HepG2 (cell line): ENCODE measurements around the gene PPFIA2. TPM values are rescaled to one million over a fixed set of nuclear protein-coding genes. Genes with fewer than 3 reads are reported as not detected.

Source experiments
- ATAC-seq: fragments of 200-7000 bp; cut with Tn5 transposase; 3 replicates; pipeline ENCODE4 v1.9.1; 2020; ENCODE audit warnings: mild to moderate bottlenecking, moderate library complexity
- BruUV-seq: library from RNA; stranded (reverse); fragments of 400-500 nt; replicated peaks from 2 replicates; lab custom pipeline; 2021; lab: Mats Ljungman, UMichigan
- CTCF ChIA-PET: fragments of 300-600 bp; formaldehyde crosslinking; extraction: SDS; loops from one replicate; lab custom pipeline; 2021; ENCODE audit warnings: low total read pairs, inconsistent platforms, low intra/inter-chr PET ratio; lab: Yijun Ruan, JAX
- POLR2A ChIA-PET: fragments of 350-600 bp; sonication (Branson Sonifier 250); formaldehyde crosslinking; loops from one replicate; lab custom pipeline; 2020; ENCODE audit warnings: antibody characterized with exemption, inconsistent platforms; lab: Yijun Ruan, JAX
- DNase-seq: peaks from one replicate; pipeline ENCODE4 v3.0.0-alpha.2; 2015; ENCODE audit warnings: low spot score
- FAIRE-seq: peaks from 3 replicates; lab custom pipeline; 2011; peaks lifted over from hg19 to GRCh38; lab: Jason Lieb, UNC
- H2AFZ ChIP-seq: one replicate; pipeline ENCODE4 v1.6.1; 2011; ENCODE audit warnings: low read length, inconsistent platforms
- H3K27ac ChIP-seq: fragments of 300-600 bp; 3 replicates; pipeline ENCODE4 v1.8.0; 2011; ENCODE audit warnings: mixed run types, mild to moderate bottlenecking, mixed read lengths, low read length, inconsistent platforms; ENCODE audit not compliant: insufficient read depth; ENCODE audit errors: extremely low read length
- H3K27me3 ChIP-seq, 2 experiments: fragments of 200-600 bp in 1 of 2; 2 replicates in 1 of 2; 3 replicates in 1 of 2; pipeline versions ENCODE4 v1.6.0 to v1.8.0; 2011; ENCODE audit warnings: low read length in 2 of 2, mild to moderate bottlenecking in 2 of 2, moderate library complexity in 2 of 2, inconsistent platforms in 1 of 2; ENCODE audit not compliant: insufficient read depth in 2 of 2, control insufficient read depth in 1 of 2
- H3K36me3 ChIP-seq, 2 experiments: fragments of 200-600 bp in 1 of 2; replicated peaks in 1 of 2; 2 replicates in 1 of 2; 3 replicates in 1 of 2; pipeline versions ENCODE4 v1.5.1 to v1.8.0; 2011; ENCODE audit warnings: low read length in 2 of 2, inconsistent platforms in 1 of 2; ENCODE audit not compliant: insufficient read depth in 2 of 2, control insufficient read depth in 1 of 2
- H3K4me1 ChIP-seq: 2 replicates; pipeline ENCODE4 v1.5.1; 2012; ENCODE audit warnings: low read length, inconsistent platforms; ENCODE audit not compliant: insufficient read depth
- H3K4me2 ChIP-seq: 2 replicates; pipeline ENCODE4 v1.6.0; 2011; ENCODE audit warnings: low read depth, low read length, inconsistent platforms
- H3K4me3 ChIP-seq, 3 experiments: fragments of 200-600 bp in 1 of 3; sonication (generic), shearing (Covaris generic) in 1 of 3; replicated peaks in 1 of 3; 2 replicates each; pipeline ENCODE4 v1.5.1; 2011 to 2016; ENCODE audit warnings: low read length in 3 of 3, inconsistent platforms in 2 of 3, low read depth in 2 of 3, mild to moderate bottlenecking in 2 of 3, control low read depth in 1 of 3, mixed read lengths in 1 of 3; ENCODE audit not compliant: insufficient read depth in 1 of 3
- H3K79me2 ChIP-seq: one replicate; pipeline ENCODE4 v1.6.1; 2011; ENCODE audit warnings: low read length, inconsistent platforms; ENCODE audit not compliant: insufficient read depth
- H3K9ac ChIP-seq: 2 replicates; pipeline ENCODE4 v1.6.0; 2011; ENCODE audit warnings: mild to moderate bottlenecking, low read depth, low read length, inconsistent platforms; ENCODE audit not compliant: insufficient read depth
- H3K9me3 ChIP-seq: 2 replicates; pipeline ENCODE4 v1.5.1; 2012; ENCODE audit warnings: mild to moderate bottlenecking, low read length
- H4K20me1 ChIP-seq: 2 replicates; pipeline ENCODE4 v1.6.0; 2011; ENCODE audit warnings: inconsistent platforms, mild to moderate bottlenecking, low read length, moderate library complexity; ENCODE audit not compliant: insufficient read depth
- EHMT2 ChIP-seq: fragments of 200-600 bp; sonication (generic); IDR thresholded peaks from 2 replicates; pipeline ENCODE4 v1.7.0; 2017; ENCODE audit warnings: antibody characterized with exemption, low read depth, low read length, borderline replicate concordance
- NONO ChIP-seq, 2 experiments: fragments of 450-650 bp in 1 of 2; sonication (generic) in 1 of 2; formaldehyde crosslinking in 1 of 2; IDR thresholded peaks in 1 of 2; conservative IDR thresholded peaks in 1 of 2; 2 replicates each; pipeline versions ENCODE4 v1.6.1 to v1.8.0; 2017 to 2022; ENCODE audit warnings: mild to moderate bottlenecking in 1 of 2, missing genetic modification reagents in 1 of 2, moderate library complexity in 1 of 2
- RAD51 ChIP-seq: fragments of 450-650 bp; IDR thresholded peaks from 2 replicates; pipeline ENCODE4 v1.6.1; 2016; ENCODE audit warnings: borderline replicate concordance
- RELA ChIP-seq: sonication (generic); formaldehyde crosslinking; IDR thresholded peaks from 2 replicates; pipeline ENCODE4 v1.4.0; 2020; ENCODE audit warnings: missing genetic modification reagents
- SRSF1 ChIP-seq: fragments of 200-400 bp; formaldehyde crosslinking; optimal IDR thresholded peaks from 2 replicates; pipeline ENCODE3; 2017; ENCODE audit warnings: mild to moderate bottlenecking, low read depth, low read length, moderate library complexity
- SRSF4 ChIP-seq: fragments of 200-400 bp; formaldehyde crosslinking; IDR thresholded peaks from one replicate; pipeline ENCODE4 v1.6.1; 2018; ENCODE audit warnings: mild to moderate bottlenecking, low read depth, low read length, moderate library complexity; ENCODE audit not compliant: poor library complexity, severe bottlenecking
- ZFP36L2 ChIP-seq: sonication (generic); formaldehyde crosslinking; IDR thresholded peaks from 2 replicates; pipeline ENCODE4 v1.4.0; 2020; ENCODE audit warnings: missing genetic modification reagents
- ZMYM3 ChIP-seq: sonication (generic); formaldehyde crosslinking; IDR thresholded peaks from 2 replicates; pipeline ENCODE4 v1.5.1; 2020; ENCODE audit warnings: mild to moderate bottlenecking, missing genetic modification reagents
- ZNF160 ChIP-seq: sonication (generic); formaldehyde crosslinking; IDR thresholded peaks from 2 replicates; pipeline ENCODE4 v1.8.0; 2022; ENCODE audit warnings: mild to moderate bottlenecking, inconsistent platforms, missing genetic modification reagents
- ZNF20 ChIP-seq: sonication (generic); formaldehyde crosslinking; IDR thresholded peaks from 2 replicates; pipeline ENCODE4 v1.4.0; 2020; ENCODE audit warnings: mild to moderate bottlenecking, moderate library complexity, missing genetic modification reagents
- ZNF207 ChIP-seq: fragments of 450-650 bp; IDR thresholded peaks from 2 replicates; pipeline ENCODE4 v1.6.1; 2016; ENCODE audit warnings: antibody characterized with exemption, borderline replicate concordance
- ZNF3 ChIP-seq: IDR thresholded peaks from 2 replicates; pipeline ENCODE4 v1.7.0; 2017; ENCODE audit warnings: inconsistent platforms
- ZNF773 ChIP-seq: sonication (generic); formaldehyde crosslinking; IDR thresholded peaks from 2 replicates; pipeline ENCODE4 v1.4.0; 2020; ENCODE audit warnings: missing genetic modification reagents, borderline replicate concordance
- WGBS: methylation state at CpG from one replicate; pipeline ENCODE4 v1.1.6; 2017; ENCODE audit warnings: low lambda C conversion rate; 5-methylcytosine and 5-hydroxymethylcytosine counted together
- in situ Hi-C: cut with HindIII; loops from 2 replicates; pipeline ENCODE4 v1.10.0; 2017; ENCODE audit warnings: low pct_unique_long_range_greater_than_20kb; ENCODE audit not compliant: extremely low pct_ligation_motif_present
- intact Hi-C: fragments of 100-400 bp; cut with micrococcal nuclease; formaldehyde crosslinking; loops from one replicate; pipeline ENCODE4 v1.10.0; 2022; ENCODE audit not compliant: unreplicated experiment
- polyA plus RNA-seq, 8 experiments: library from polyadenylated mRNA; depleted of rRNA in 3 of 8; stranded (reverse) in 7 of 8; unstranded in 1 of 8; fragments of >200 nt; fragmentation: Illumina TruSeq in 4 of 8; extraction: Trizol in 4 of 8; gene quantifications; 2 replicates each; pipeline versions ENCODE4 v1.2.1 to v1.2.3, GENCODE V29; 2011 to 2016; ENCODE audit warnings: low read depth in 4 of 8, missing spikeins in 1 of 8, mixed read lengths in 1 of 8; ENCODE audit not compliant: insufficient read depth in 1 of 8
- total RNA-seq, 5 experiments: library from RNA; depleted of rRNA; stranded (reverse); fragments of >200 nt; fragmentation: Illumina TruSeq; extraction: Trizol; gene quantifications; 2 replicates each; pipeline ENCODE4 v1.2.3, GENCODE V29; 2016; ENCODE audit warnings: low read depth in 1 of 5
- TF ChIP-seq, protein P1 (sequence below): sonication (generic); formaldehyde crosslinking; IDR thresholded peaks from 2 replicates; pipeline ENCODE4 v1.5.0; 2020; ENCODE audit warnings: missing genetic modification reagents, mild to moderate bottlenecking, borderline replicate concordance
- TF ChIP-seq, protein P2 (sequence below): sonication (generic); formaldehyde crosslinking; IDR thresholded peaks from 2 replicates; pipeline ENCODE4 v1.5.0; 2020; ENCODE audit warnings: missing genetic modification reagents
- TF ChIP-seq, protein P3 (sequence below): sonication (generic); formaldehyde crosslinking; IDR thresholded peaks from 2 replicates; pipeline ENCODE4 v1.4.0; 2020; ENCODE audit warnings: missing genetic modification reagents
- TF ChIP-seq, protein P4 (sequence below): sonication (generic); formaldehyde crosslinking; IDR thresholded peaks from 2 replicates; pipeline ENCODE4 v1.4.0; 2020; ENCODE audit warnings: missing genetic modification reagents, mild to moderate bottlenecking, borderline replicate concordance
- TF ChIP-seq, protein P5 (sequence below): sonication (generic); formaldehyde crosslinking; IDR thresholded peaks from 2 replicates; pipeline ENCODE4 v1.5.0; 2020; ENCODE audit warnings: mild to moderate bottlenecking, missing genetic modification reagents, borderline replicate concordance

The PPFIA2 gene
- total and polyA plus RNA-seq, 2 of the 13 experiments (the other 11 are each of a cell fraction or from before 2014, with no cell fraction given) = 0.05 TPM; not detected in 1

DNA sequence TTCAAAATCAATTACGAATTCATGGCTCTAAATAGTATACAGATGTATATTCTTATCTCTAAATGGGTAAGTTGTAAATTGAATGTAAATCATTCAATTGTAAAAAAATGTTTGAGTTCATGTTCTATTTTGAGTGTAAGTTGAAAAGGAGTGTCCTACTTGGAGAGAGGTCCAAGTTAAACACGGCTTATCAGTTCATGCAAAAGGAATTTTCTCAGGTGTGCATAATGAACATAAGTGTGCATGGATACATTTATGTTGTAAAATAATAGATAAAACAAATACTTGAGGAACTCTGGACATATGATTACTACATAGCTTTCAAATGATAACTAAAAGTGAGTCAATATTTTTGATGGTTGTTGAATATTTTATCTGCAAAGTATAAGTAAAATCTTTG lies 79.5 kb downstream of the PPFIA2 start:
- ATAC-seq = no peak
- Histone ChIP-seq H3K27ac (no peak overlapping the region), H3K4me3 (no peak overlapping the region), H4K20me1 (no peaks in the 10 kb centered on the region), H3K4me2 (no peak overlapping the region), H2AFZ (no peak overlapping the region), H3K9me3 (no peaks in the 10 kb centered on the region), H3K36me3 (no peaks in the 10 kb centered on the region), H3K9ac (no peak overlapping the region), H3K79me2 (no peaks in the 10 kb centered on the region), H3K4me1 (no peaks in the 10 kb centered on the region), H3K27me3 (no peaks in the 10 kb centered on the region)
- POLR2A ChIA-PET = no interaction called here
- WGBS = 4% methylated on average over 2 of the region's 2 CpGs
- BruUV-seq = no TSS peak
- intact Hi-C loops (no loop called here), in situ Hi-C loops (no loop called here)
- DNase-seq = no peak
- CTCF ChIA-PET = no interaction called here
- no peak for FAIRE-seq
- TF ChIP-seq ZNF20 (CRISPR knock-in tag) (no peak), ZNF160 (CRISPR knock-in tag) (no peak), ZNF3 (CRISPR knock-in tag) (no peak), SRSF1 (no peak), ZMYM3 (CRISPR knock-in tag) (no peak), ZFP36L2 (CRISPR knock-in tag) (no peak), ZNF773 (CRISPR knock-in tag) (no peak), NONO (IDR thresholded peaks at IDR 0.05) (no peak), NONO (CRISPR knock-in tag; conservative IDR thresholded peaks at IDR 0.05) (no peak), SRSF4 (no peak), ZNF207 (no peak), RELA (CRISPR knock-in tag) (no peak), EHMT2 (no peak), RAD51 (no peak)
- TF ChIP-seq, protein P1, sequence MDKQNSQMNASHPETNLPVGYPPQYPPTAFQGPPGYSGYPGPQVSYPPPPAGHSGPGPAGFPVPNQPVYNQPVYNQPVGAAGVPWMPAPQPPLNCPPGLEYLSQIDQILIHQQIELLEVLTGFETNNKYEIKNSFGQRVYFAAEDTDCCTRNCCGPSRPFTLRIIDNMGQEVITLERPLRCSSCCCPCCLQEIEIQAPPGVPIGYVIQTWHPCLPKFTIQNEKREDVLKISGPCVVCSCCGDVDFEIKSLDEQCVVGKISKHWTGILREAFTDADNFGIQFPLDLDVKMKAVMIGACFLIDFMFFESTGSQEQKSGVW (CRISPR knock-in tag) = no peak
- TF ChIP-seq, protein P2, sequence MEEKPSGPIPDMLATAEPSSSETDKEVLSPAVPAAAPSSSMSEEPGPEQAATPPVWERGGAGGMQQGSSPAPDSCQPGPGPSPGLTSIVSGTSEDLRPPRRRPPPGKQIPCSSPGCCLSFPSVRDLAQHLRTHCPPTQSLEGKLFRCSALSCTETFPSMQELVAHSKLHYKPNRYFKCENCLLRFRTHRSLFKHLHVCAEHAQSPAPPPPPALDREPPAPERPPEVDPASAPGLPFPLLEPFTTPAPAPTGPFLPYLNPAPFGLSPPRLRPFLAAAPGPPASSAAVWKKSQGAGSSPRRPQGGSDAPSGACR (CRISPR knock-in tag) = no peak
- TF ChIP-seq, protein P3, sequence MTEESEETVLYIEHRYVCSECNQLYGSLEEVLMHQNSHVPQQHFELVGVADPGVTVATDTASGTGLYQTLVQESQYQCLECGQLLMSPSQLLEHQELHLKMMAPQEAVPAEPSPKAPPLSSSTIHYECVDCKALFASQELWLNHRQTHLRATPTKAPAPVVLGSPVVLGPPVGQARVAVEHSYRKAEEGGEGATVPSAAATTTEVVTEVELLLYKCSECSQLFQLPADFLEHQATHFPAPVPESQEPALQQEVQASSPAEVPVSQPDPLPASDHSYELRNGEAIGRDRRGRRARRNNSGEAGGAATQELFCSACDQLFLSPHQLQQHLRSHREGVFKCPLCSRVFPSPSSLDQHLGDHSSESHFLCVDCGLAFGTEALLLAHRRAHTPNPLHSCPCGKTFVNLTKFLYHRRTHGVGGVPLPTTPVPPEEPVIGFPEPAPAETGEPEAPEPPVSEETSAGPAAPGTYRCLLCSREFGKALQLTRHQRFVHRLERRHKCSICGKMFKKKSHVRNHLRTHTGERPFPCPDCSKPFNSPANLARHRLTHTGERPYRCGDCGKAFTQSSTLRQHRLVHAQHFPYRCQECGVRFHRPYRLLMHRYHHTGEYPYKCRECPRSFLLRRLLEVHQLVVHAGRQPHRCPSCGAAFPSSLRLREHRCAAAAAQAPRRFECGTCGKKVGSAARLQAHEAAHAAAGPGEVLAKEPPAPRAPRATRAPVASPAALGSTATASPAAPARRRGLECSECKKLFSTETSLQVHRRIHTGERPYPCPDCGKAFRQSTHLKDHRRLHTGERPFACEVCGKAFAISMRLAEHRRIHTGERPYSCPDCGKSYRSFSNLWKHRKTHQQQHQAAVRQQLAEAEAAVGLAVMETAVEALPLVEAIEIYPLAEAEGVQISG (CRISPR knock-in tag) = no peak
- TF ChIP-seq, protein P4, sequence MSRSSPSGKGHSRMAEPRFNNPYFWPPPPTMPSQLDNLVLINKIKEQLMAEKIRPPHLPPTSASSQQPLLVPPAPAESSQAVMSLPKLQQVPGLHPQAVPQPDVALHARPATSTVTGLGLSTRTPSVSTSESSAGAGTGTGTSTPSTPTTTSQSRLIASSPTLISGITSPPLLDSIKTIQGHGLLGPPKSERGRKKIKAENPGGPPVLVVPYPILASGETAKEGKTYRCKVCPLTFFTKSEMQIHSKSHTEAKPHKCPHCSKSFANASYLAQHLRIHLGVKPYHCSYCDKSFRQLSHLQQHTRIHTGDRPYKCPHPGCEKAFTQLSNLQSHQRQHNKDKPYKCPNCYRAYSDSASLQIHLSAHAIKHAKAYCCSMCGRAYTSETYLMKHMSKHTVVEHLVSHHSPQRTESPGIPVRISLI (CRISPR knock-in tag) = no peak
- TF ChIP-seq, protein P5, sequence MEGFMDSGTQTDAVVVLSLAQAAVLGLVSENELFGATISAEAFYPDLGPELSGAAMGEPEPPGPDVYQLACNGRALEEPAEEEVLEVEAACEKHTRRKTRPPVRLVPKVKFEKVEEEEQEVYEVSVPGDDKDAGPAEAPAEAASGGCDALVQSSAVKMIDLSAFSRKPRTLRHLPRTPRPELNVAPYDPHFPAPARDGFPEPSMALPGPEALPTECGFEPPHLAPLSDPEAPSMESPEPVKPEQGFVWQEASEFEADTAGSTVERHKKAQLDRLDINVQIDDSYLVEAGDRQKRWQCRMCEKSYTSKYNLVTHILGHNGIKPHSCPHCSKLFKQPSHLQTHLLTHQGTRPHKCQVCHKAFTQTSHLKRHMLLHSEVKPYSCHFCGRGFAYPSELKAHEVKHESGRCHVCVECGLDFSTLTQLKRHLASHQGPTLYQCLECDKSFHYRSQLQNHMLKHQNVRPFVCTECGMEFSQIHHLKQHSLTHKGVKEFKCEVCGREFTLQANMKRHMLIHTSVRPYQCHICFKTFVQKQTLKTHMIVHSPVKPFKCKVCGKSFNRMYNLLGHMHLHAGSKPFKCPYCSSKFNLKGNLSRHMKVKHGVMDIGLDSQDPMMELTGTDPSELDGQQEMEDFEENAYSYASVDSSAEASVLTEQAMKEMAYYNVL (CRISPR knock-in tag) = no peak
